ENCODE results near the gene ATP2B3. TPM values are rescaled to one million over a fixed set of nuclear protein-coding genes. Genes with fewer than 3 reads are reported as not detected.

Gene ATP2B3
- total RNA-seq, 1 experiment from 2014 or later = not detected

DNA sequence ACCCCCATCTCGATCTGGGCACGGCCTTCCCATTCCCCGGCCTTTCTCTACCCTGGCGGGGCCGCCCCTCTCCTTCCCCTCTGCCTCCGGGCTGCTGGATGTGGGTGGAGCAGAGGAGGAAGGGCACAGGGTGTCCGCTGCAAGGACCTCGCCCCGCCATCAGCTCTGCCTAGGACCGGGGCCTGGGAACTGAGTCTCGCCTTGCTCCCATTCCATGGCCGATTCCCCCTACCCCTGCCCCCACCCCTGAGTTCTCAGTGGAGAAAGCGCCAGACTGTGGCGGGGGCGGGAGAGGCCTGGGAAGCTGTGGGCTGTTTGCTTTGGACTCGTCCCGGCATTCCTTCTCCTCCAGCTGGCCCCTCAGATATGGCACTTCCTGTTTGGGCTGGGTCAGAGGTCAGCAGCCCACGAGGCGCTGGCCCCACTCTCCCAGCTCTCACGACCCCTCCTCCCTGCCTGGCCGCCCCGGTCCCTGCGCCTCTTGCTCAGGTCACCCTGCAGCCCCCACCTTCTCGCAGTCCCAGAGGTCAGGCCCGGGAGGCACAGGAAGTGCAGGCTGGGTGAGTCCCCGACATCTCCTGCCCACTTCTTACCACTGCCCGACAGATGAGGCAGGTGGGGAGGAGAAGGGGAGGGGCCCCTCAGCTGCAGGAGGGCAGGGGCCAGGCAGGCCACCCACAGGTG, 29.1 kb upstream of the ATP2B3 start:
- DNase-seq (ENCODE audit: low read depth) = no peak

DNA sequence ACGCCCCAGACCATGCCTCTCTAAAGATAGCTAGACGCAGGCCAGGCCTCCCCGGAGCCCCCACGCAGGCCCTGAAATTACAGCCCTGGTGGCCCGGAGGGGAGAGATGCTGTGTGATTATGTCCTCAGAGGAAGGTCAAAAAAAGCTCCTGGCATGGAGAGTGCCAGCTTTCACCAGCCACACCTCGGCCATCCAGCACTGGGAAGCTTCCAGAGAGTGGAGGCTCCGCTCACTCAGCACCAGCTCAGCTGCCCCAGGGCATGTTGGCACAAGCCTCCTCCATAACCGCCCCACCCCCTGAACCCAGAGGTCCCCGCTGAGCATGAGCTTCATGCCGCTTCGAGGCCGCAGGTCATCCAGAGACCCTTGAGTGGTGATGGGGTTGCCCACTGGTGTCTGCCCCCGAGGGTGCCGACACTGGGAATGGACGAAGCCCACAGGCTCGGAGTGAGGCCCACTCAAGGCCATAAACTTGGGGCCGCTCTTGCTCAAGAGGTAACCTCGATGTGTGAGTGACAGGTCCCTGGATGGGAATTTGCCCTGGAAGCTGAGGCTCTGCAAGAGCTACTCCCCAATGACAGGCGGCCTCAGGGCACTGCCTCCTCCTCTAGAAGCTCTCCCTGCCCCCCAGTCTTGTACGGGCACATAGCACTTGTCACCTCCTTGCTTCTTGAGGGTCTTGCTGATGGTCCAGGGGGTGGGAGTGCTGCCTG, 27.1 kb upstream of the ATP2B3 start:
- DNase-seq (ENCODE audit: low read depth) = no peak

DNA sequence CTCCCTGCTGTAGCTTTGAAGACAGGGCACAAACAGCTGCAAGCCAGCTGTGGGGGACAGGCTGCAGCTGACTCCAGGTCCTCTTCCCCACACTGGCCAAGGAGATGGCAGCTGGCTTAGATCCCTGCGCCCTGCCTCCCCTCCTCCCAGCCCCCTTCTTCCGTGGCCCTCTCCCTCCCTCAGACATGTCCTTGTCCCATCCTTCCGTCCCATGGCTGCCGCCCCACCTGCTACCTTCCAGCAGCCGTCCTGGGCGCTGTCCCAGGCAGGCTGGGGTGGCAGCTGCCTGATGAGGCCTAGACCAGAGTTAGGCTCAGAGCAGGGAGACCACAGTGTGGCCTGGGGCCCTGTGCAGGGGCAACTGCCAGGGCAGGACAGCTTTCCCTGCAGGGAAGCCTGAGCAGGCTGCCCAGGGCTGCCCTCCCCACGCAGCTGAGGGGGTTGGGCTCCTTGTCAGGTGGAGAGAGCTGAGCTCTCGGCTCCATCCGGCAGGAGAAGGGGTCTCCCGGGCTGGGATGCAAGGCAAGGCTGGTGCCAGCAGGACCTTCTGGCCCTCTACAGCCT, 26.0 kb upstream of the ATP2B3 start:
- DNase-seq (ENCODE audit: low read depth) = no peak

DNA sequence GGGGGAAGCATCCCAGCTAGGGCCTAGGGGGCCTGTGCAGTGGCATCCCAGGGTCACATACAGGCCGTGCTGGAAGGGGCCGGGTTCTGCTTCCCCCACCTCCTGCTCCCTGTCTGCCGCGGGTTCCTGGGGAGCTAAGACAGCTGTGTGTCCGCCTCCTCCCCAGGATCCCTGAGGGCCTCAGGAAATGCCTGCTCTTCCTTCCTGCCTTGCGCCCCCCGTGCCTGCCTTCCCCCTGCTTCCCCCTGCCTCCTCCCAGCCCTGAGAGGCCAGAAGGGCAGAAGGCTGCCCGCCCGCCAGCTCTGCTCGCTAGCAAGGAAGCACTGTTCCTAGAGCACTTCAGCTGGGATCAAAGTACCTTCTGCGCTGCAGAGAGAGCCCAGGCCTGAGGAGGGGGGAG, 25.5 kb upstream of the ATP2B3 start:
- no peak for DNase-seq (ENCODE audit: low read depth)

DNA sequence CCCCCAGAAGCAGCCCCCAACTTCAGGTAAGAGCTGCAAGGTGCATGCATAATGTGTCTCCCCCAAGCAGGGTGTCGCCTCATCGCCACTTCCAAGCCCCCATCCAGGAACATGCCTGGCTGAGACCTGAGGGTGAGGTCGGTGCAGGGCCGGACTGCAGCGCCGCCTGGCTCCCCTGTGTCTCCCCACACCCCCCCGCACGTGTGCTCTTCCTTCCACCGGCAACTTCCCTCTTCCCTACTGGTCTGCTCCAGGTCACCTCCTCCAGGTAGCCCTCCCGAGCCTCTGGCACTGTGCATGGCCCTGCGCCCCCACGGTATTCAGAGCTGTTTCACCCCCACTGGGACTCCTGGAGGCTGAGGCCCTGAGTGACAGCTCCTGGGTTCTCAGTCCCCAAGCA, 24.9 kb upstream of the ATP2B3 start:
- no peak for DNase-seq (ENCODE audit: low read depth)

DNA sequence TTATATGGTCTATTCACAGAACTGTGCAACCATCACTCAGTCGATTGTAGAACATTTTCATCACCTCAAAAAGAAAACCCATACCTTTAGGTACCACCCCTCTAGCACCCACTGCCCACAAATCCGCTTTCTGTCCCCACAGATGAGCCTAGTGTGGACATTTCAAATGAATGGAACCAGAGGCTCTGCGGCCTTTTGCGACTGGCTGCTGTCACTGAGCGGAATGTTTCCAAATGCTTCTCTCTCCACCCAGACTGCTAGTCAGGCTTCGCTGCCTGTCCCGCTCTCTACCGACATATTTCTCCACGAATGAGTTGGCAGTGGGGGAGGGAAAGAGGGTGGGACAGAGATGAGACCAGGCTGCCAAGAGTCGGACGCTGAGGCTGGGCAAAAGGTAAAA, 24.4 kb upstream of the ATP2B3 start:
- DNase-seq (ENCODE audit: low read depth) = no peak

DNA sequence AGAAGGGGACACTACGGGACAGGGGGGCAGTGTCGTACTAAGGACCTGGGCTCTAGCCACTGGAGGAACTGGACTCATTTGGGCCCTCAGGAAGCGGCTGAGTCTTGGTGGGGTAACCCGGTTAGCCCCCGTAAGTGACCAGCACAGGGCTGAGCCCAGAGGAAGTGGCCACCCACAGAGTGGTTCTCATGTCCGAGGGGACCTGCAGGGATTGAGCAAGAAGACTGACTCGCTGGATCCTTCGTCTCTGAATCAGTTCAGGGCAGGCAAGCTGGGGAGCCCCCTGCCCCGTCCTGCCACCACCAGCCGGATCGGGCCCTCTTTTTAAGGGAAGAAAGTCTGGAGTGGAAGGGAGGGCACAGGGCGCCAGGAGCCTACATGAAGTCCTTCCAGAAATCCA, 23.4 kb upstream of the ATP2B3 start:
- no peak for DNase-seq (ENCODE audit: low read depth)

DNA sequence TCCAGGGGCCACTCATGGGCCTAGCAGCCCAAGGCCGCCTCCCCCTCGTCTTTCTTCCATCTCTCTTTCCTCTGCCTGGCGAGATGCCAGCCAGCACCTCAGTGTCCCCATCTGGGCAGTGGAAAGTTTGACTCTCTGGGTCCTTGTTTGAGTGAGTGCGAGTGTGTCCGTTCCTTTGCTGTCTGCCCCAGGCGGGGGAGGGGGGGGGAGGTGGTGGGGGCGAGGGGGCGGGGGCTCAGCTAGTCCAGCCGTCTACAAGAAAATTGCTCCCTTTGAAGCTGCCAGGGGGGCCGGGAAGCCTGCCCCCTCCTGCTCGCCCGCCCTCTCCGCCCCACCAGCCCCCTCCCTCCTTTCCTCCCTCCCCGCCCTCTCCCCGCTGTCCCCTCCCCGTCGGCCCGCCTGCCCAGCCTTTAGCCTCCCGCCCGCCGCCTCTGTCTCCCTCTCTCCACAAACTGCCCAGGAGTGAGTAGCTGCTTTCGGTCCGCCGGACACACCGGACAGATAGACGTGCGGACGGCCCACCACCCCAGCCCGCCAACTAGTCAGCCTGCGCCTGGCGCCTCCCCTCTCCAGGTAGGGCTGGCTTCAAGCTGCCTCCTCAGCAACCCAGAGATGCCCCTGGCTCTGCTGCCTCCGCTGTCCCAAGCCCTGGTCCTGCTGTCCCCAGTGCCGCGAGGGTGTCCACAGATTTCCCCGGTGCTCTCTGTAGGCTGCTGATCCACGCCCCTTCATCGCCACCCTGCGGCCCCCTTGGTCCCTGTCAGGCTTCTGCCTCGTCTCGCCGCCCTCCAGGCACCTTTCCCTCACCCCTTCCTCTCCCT, 22.7 kb upstream of the ATP2B3 start, which contains the start of gene BGN:
BGN (plus strand) TSS at position 440 of the 821 bp plus-strand sequence. CDS start 9,652 bp downstream, outside the sequence.
- peak; percentile 13 for DNase-seq (ENCODE audit: low read depth)

DNA sequence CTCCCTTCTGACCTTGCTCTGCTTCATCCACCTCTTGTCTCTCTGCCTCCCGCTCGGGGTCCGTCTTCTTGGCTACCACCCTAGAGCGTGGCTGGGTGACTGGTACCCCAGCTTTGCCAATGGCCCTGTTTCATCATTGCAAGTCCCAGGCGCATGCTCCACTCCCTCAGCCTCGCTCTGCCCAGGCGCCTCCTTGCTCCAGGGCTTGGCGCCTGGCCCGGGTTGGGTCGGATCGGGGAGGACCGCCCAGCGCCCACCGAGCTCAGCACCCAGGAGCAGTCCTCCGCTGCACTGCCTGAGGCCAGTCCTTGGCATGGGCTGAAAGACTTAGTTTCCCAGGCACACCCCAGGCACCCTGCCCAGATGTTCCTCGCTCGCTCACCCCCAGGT, 22.1 kb upstream of the ATP2B3 start:
- DNase-seq (ENCODE audit: low read depth) = no peak

DNA sequence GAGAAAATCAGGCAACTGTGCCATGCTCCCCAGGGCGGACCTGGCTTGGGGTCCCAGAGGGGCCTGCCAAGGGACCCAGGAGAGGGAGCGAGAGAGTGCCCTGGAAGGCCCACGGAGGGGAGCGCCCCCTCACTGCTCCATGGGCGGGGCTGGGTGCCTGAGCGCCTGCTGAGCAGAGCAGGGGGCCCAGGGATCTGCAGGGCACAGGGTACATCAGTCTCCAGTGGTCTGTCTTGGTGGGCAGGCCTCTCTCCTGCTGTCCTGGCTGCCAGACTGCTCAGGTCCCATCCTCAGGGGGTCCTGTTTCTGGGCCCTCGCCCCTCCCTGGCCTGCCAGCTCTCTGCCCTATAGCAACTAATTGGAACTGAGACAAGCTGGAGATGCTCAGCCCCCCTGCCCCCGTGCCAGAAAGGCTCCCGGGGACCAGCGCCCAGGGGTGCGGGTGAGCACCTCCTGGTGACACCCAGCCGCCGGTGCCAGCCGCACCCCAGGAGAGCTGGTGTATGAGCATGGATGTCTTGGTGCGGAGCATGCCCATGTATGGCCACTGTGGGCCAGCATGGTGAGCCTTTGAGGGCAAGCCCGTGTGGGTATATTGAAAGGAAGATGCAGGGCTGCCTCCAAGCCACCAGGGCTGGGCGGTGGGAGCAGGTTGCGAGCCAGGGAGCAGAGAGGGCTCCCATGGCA, 21.4 kb upstream of the ATP2B3 start:
- no peak for DNase-seq (ENCODE audit: low read depth)

DNA sequence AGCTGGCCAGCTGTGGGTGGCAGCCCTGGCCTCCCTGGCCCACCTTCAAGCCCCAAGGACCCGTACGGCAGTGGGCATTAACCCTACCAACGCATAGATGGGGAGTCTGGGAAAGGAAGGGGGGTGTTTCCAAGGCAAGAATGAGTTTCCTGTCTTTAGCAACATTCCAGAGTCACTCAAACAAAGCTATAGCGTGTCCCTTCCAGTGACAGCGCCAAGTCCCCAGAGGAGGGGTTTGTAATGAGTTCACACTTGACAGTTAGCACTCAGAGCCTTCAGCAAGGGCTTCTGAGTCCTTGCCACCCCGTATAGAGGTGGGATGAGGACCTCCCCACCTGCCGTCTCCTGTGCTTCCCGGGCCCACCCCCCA, 20.9 kb upstream of the ATP2B3 start:
- DNase-seq (ENCODE audit: low read depth) = no peak

DNA sequence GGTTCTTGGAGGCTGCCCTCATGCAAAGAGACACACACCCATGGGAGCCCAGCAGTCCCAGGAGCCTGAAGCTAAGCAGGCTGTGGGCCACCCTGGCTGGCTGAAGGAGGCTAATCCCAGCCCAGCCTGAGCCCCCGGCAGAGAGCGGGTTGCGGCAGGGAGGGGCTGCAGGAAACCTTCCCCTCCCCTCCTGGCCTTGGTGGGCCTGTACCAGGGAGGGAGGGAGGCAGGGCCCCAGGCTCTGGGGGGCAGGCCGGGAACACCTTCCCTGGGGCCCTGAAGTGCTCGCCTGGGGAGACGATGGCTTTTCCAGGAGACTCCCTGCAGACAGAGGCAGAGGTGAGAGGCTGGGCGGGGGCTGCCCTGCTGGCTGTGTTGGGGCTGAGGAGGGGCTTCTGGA, 19.0 kb upstream of the ATP2B3 start:
- no peak for DNase-seq (ENCODE audit: low read depth)

DNA sequence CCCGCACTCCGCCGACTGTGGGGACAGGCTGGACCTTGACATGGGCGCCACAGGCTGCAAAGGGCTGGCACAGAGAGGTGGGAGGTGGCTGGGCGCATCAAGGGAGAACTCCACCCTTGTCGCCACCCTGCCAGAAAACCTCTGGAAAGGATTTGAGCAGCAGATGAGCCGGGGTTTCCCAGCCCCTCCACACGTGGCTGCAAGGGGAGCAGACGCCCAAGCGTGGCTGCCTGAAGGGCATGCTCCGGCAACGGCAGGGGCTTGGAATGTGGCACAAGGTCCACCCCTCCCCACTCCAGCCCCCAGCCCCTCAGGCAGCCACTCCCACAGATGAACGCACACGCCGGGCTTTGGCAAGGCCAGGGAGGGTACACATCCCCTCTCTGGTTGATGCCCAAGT, 18.1 kb upstream of the ATP2B3 start:
- DNase-seq (ENCODE audit: low read depth) = no peak

DNA sequence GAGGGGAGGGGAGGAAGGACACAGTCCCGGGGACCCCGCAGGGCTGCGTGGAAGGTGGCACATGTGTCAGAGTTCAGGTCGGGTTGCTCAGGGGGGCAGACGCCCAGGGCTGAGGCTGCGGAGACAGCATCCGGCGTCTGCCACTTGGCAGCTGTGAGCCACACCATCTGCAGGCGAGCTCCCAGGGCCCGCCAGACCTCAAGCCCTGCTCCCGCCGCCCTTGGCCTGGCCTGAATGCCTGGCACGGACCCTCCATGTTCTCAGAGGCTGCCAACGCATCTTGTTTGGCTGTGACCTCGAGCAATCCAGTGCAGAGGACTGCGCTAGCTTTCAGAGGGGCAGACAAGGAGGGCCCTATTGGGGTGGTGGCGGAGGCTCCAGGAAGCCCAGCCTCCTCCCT, 17.6 kb upstream of the ATP2B3 start:
- DNase-seq (ENCODE audit: low read depth) = no peak

DNA sequence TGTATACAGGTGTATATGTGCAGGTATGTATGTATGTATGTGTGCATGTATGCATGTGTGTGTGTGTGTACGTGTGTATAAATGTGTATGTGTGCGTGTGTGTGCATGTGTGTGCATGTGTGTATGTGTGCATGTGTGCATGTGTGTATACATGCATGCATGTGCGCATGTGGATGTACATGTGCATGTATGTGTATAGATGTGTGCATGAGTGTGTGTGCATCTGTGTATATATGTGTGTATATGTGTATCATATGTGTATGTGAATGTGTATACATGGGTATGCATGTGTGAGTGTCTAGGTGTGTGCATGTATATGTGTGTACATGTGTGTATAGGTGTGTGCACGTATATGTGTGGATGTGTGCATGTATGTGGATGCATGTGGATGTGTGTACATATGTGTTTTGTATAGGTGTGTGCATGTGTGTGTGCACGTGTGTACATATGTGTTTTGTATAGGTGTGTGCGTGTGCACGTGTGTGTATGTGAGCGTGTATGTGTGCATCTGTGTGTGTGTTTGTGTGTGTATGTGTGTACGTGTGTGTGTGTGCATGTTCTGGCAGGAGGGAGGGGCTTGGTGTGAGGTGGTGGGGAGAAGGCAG, 16.7 kb upstream of the ATP2B3 start:
- no peak for DNase-seq (ENCODE audit: low read depth)

DNA sequence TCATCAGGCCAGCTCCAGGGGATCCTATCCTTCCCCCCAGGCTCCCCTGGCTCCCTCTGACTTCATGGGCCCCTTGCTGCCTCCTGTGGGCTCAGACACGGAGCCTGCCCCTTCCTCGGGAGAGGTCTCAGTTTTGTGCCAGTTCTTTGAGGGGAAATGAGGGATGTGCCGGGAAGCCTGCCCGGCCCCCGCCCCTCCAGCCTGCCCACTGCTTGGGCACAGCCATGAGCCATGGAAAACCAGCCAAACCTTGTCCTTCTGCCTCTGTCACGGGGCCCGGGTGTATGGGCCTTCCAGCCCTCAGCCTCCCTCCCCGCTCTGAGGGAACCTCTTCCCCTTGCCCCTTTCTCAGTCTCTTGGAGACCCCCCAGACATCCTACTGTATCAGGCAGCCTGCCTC, 15.9 kb upstream of the ATP2B3 start:
- DNase-seq (ENCODE audit: low read depth) = no peak

DNA sequence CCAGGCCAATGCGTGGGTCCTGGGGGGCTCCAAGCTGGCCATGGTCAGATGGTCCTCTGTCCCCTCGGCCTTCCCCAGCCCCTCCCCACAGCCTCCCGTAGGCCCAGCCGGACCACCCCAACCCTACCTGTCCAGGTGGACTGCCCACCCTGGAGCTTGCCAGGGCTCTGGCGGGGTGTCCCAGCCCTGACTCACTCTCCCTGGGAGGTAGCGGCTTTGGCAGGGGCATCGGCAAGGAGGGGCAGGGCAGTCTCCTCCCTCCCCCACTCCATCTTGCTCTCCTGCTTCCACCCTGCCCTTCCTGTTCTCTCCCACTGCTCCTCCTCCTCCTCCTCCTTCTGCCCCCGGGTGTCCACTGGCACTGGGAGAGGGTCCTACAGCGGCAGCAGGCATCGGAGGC, 15.3 kb upstream of the ATP2B3 start:
- no peak for DNase-seq (ENCODE audit: low read depth)

DNA sequence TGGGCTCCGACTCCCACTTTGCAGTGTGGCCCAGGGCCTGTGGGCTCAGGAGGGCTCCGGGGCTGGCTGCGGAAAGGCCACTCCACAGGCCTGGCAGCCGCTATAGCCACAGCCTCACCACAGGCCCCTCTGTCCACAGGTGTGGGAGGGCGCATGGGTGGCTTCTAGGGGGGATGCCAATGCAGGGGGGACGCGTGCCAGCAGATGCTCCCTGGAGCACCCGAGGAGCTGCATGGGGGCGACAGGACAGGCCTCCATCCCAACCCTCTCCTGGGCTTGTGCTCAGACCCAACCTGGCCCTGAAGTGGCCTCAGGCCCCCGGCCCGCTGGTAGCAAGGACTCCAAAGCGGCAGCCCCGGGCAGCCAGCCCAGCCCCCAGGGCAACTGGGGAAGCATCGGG, 14.6 kb upstream of the ATP2B3 start:
- no peak for DNase-seq (ENCODE audit: low read depth)

DNA sequence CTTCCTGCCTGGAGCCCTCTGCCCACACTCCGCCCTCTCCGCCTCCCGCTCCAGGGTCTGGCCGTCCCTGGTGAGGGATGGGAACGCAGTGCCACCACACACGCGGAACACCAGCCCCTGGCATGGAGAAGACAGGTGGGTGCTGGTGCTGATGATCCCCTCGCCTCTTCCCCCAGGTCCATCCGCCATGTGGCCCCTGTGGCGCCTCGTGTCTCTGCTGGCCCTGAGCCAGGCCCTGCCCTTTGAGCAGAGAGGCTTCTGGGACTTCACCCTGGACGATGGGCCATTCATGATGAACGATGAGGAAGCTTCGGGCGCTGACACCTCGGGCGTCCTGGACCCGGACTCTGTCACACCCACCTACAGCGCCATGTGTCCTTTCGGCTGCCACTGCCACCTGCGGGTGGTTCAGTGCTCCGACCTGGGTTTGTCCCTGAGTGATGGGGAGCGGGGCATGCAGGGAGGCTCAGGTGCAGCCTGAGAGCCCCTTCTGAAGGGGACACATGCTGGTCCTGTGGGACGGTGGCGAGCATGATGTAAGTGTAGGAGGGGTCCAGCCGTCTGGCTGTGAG, 12.9 kb upstream of the ATP2B3 start:
- no peak for DNase-seq (ENCODE audit: low read depth)

DNA sequence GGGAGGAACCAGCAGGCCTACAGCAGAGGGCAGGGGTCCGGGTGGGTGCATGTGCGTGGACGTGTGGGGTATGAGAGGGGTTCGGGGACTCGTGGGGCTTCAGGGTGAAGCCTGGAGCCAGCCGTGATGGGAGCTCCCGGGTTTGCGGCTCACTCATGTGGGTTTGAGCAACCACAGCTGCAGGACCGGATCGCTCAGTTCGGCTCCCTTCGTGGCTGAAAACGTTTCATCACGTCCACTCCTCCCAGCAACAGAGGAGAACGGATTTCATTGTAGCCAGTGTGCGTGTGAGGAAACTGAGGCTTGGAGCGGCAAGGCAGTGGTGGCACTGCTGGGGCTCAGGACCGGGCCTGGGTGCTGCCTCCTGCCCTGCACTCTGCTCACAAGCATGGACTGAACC, 12.1 kb upstream of the ATP2B3 start:
- no peak for DNase-seq (ENCODE audit: low read depth)

Data from HT1080 (cell line).